Kidney (tissue), 14 donors: ENCODE results near the gene HAO1. TPM values are rescaled to one million over a fixed set of nuclear protein-coding genes. Genes with fewer than 3 reads are reported as not detected.
"Not testable (repeated sequence)": the region's sequence is repeated elsewhere in the genome, so short reads cannot be mapped to it uniquely, and the experiment has no call there.

Source experiments
- DNase-seq, 5 donors: peaks; one replicate each; pipeline ENCODE4 v3.0.0-alpha.2; 2013 to 2020
- FAIRE-seq: peaks from 2 replicates; lab custom pipeline; 2012; peaks lifted over from hg19 to GRCh38; lab: Jason Lieb, UNC
- H3K27ac ChIP-seq, 2 donors: one replicate each; pipeline ENCODE4 v1.7.0; 2013; ENCODE audit warnings: low read depth in 2 of 2, low read length in 2 of 2, inconsistent platforms in 1 of 2
- H3K27me3 ChIP-seq: one replicate; pipeline ENCODE4 v1.7.1; 2013; ENCODE audit warnings: low read length, inconsistent platforms; ENCODE audit not compliant: control insufficient read depth, insufficient read depth
- H3K36me3 ChIP-seq, 3 donors: one replicate each; pipeline versions ENCODE4 v1.7.0 to v1.7.1; 2013; ENCODE audit warnings: low read length in 3 of 3, control low read depth in 1 of 3, inconsistent platforms in 1 of 3; ENCODE audit not compliant: insufficient read depth in 3 of 3, control insufficient read depth in 2 of 3
- H3K4me1 ChIP-seq, 3 donors: one replicate each; pipeline versions ENCODE4 v1.7.0 to v1.7.1; 2013; ENCODE audit warnings: low read length in 3 of 3, inconsistent platforms in 1 of 3, low read depth in 1 of 3; ENCODE audit not compliant: control insufficient read depth in 2 of 3, insufficient read depth in 2 of 3
- H3K4me3 ChIP-seq, 3 donors: one replicate each; pipeline versions ENCODE4 v1.7.0 to v1.8.1; 2013; ENCODE audit warnings: low read length in 3 of 3, control low read depth in 1 of 3, inconsistent platforms in 1 of 3
- H3K9ac ChIP-seq, 3 donors: one replicate each; pipeline versions ENCODE4 v1.7.0 to v1.7.1; 2013; ENCODE audit warnings: low read length in 3 of 3, control low read depth in 1 of 3, inconsistent platforms in 1 of 3
- H3K9me3 ChIP-seq, 3 donors: one replicate each; pipeline versions ENCODE4 v1.7.0 to v1.7.1; 2013; ENCODE audit warnings: low read length in 3 of 3, control low read depth in 1 of 3, inconsistent platforms in 1 of 3; ENCODE audit not compliant: control insufficient read depth in 2 of 3, insufficient read depth in 1 of 3
- intact Hi-C: fragments of 100-400 bp; cut with DNase I; formaldehyde crosslinking; loops from one replicate; pipeline ENCODE4 v1.11.1; 2022
- polyA plus RNA-seq: library from polyadenylated mRNA; stranded (reverse); fragments of 350-450 nt; fragmentation: Illumina TruSeq; extraction: RNeasy Lipid Tissue Mini Kit (QIAGEN cat#74804); gene quantifications from one replicate; pipeline ENCODE4 v1.2.3, GENCODE V29; 2014; ENCODE audit warnings: low read depth, low replicate concordance; ENCODE audit not compliant: insufficient read depth
- total RNA-seq: library from RNA; stranded (reverse); fragmentation: NEBNext Ultra II Directional; extraction: Animal tissue kit (Norgen Biotek cat#: 25700); gene quantifications from one replicate; pipeline ENCODE4 v1.2.1, GENCODE V29; 2021
- TF ChIP-seq, protein P1 (sequence below): IDR thresholded peaks from 3 replicates; pipeline ENCODE4 v1.5.1; 2012; ENCODE audit warnings: mild to moderate bottlenecking, moderate library complexity, borderline replicate concordance; ENCODE audit not compliant: insufficient read depth; ENCODE audit errors: extremely low read depth
- donor health status: control.
- donor health status: control.
- donor health status: control.
- donor health status: control.
- donor health status: control.
- donor health status: DM: yes; HTN: yes; CAD: no.
- donor health status: Normal renal cell carcinoma (clear cell type).

Gene HAO1
- total and polyA plus RNA-seq, 2 donors from 2014 or later: 0.86 TPM; not detected in 1

DNA sequence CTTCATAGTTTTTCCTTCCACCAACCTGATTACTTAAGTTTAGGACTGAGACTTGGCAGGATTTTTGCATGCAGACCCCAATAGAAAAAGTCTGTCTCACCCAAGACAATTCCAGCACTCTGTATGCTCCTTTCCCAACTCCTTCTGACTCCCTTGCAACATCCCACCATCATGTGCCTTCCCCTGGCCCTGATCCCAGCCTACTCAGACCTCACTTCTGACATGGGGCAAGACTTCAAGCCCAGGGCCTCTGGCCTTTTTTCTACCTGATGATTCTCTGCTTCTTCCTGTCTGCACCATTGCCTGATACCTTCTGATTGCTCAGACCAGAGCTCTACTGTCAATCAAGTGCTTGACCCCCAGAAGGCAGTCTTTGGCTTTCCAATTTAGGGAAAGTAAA lies 96.6 kb downstream of the HAO1 start:
- FAIRE-seq: no peak
- Histone ChIP-seq H3K4me1 (no peaks in the 10 kb centered on the region), H3K9me3 (no peaks in the 10 kb centered on the region), H3K27ac (no peak overlapping the region), H3K9ac (no peak overlapping the region), H3K4me3 (no peak overlapping the region), H3K27me3 (no peaks in the 10 kb centered on the region), H3K36me3 (no peaks in the 10 kb centered on the region)
- DNase-seq: no peak
- TF ChIP-seq, protein P1, sequence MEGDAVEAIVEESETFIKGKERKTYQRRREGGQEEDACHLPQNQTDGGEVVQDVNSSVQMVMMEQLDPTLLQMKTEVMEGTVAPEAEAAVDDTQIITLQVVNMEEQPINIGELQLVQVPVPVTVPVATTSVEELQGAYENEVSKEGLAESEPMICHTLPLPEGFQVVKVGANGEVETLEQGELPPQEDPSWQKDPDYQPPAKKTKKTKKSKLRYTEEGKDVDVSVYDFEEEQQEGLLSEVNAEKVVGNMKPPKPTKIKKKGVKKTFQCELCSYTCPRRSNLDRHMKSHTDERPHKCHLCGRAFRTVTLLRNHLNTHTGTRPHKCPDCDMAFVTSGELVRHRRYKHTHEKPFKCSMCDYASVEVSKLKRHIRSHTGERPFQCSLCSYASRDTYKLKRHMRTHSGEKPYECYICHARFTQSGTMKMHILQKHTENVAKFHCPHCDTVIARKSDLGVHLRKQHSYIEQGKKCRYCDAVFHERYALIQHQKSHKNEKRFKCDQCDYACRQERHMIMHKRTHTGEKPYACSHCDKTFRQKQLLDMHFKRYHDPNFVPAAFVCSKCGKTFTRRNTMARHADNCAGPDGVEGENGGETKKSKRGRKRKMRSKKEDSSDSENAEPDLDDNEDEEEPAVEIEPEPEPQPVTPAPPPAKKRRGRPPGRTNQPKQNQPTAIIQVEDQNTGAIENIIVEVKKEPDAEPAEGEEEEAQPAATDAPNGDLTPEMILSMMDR: no peak
- intact Hi-C loops: no loop called here

GRCh38 chr20:7841971-7842310 lies 98.3 kb downstream of the HAO1 start:
- no peak for FAIRE-seq
- H3K27ac ChIP-seq: no peak overlapping the region
- H3K4me1 ChIP-seq: no peaks in the 10 kb centered on the region
- H3K27me3 ChIP-seq: no peaks in the 10 kb centered on the region
- no peak overlapping the region for H3K9ac ChIP-seq
- TF ChIP-seq, protein P1: no peak
- no peaks in the 10 kb centered on the region for H3K9me3 ChIP-seq
- intact Hi-C loops: no loop called here
- DNase-seq: no peak
- H3K4me3 ChIP-seq: no peak overlapping the region
- no peaks in the 10 kb centered on the region for H3K36me3 ChIP-seq

DNA sequence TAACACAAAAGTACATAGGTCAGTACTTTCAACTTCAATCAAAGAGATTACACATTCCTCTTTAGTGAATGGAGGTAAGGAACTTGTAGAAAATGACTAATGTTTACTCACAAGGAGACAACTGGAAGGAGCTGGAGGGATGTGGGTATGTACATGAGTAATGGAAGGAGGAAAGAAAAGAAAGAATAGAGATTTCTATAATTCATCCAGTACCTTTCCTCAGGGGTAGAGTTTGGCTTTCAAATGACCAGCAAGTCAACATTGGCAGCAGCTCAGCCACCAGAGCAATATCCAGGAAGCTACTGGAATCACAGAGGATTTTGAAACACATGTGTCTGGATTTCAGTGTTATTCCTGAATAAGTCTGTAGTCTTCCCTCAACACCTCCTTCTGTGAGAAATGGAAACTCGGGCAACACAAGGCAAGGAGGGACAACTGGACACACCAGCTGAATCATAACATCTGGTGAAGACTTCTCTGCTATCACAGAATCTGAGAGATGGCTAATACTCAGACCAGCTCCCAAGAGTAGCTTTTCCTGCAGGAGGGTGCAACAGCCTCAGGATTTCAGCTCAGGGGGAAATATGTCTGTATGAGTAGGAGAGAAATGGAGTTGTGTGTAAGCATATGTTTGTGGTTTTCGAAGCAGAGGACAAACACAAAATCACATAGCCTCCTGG lies 98.8 kb downstream of the HAO1 start:
- no peaks in the 10 kb centered on the region for H3K27me3 ChIP-seq
- no peaks in the 10 kb centered on the region for H3K4me1 ChIP-seq
- H3K9me3 ChIP-seq: no peaks in the 10 kb centered on the region
- DNase-seq (no peak), FAIRE-seq (no peak)
- H3K4me3 ChIP-seq: no peak overlapping the region
- no peaks in the 10 kb centered on the region for H3K36me3 ChIP-seq
- intact Hi-C loops: no loop called here
- H3K9ac ChIP-seq: no peak overlapping the region
- TF ChIP-seq, protein P1: no peak
- no peak overlapping the region for H3K27ac ChIP-seq

- TF ChIP-seq, protein P1: no peak
- Histone ChIP-seq H3K9ac (no peak overlapping the region), H3K27me3 (no peaks in the 10 kb centered on the region), H3K4me1 (no peaks in the 10 kb centered on the region), H3K4me3 (no peak overlapping the region), H3K27ac (no peak overlapping the region), H3K36me3 (no peaks in the 10 kb centered on the region), H3K9me3 (no peaks in the 10 kb centered on the region)
- no peak for FAIRE-seq
- intact Hi-C loops: no loop called here
- DNase-seq: no peak
These were observed 104.2 kb downstream of the HAO1 start for GRCh38 chr20:7836076-7836475.

DNA sequence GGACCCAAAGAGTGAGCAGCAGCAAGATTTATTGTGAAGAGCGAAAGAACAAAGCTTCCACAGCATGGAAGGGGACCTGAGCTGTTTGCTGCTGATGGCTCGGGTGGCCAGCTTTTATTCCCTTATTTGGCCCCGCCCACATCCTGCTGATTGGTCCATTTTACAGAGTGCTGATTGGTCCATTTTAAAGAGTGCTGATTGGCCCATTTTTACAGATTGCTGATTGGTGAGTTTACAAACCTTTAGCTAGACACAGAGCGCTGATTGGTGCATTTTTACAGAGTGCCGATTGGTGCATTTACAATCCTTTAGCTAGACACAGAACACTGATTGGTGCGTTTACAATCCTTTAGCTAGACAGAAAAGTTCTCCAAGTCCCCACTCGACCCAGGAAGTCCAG lies 105.8 kb downstream of the HAO1 start:
- H3K27ac ChIP-seq, H3K4me1 ChIP-seq, intact Hi-C loops, H3K9ac ChIP-seq, H3K27me3 ChIP-seq, H3K36me3 ChIP-seq, H3K4me3 ChIP-seq, H3K9me3 ChIP-seq, DNase-seq, FAIRE-seq: not testable (repeated sequence)
